K562 (cell line): ENCODE data around the gene SCFD2. TPM values are rescaled to one million over a fixed set of nuclear protein-coding genes. Genes with fewer than 3 reads are reported as not detected.
A peak's percentile ranks its signal among the peaks of the same experiment; 100 is the strongest.

Source experiments
- ARID2 ChIP-seq: fragments of 450-650 bp; IDR thresholded peaks from 2 replicates; pipeline ENCODE4 v1.6.1; 2017; ENCODE audit warnings: antibody characterized with exemption, mild to moderate bottlenecking
- CBFA2T3 ChIP-seq: fragments of 450-650 bp; IDR thresholded peaks from 2 replicates; pipeline ENCODE4 v1.6.1; 2017
- CCAR2 ChIP-seq: fragments of 200-400 bp; formaldehyde crosslinking; IDR thresholded peaks from 2 replicates; pipeline ENCODE4 v1.6.1; 2017; ENCODE audit warnings: mild to moderate bottlenecking, low read depth, low read length
- CHD1 ChIP-seq: fragments of 200-600 bp; sonication (generic); IDR thresholded peaks from one replicate; pipeline ENCODE4 v1.6.1; 2012; ENCODE audit warnings: mild to moderate bottlenecking, moderate library complexity, low read length, inconsistent platforms
- HMG20A ChIP-seq: fragments of 450-650 bp; formaldehyde crosslinking; conservative IDR thresholded peaks from 2 replicates; pipeline ENCODE4 v1.4.0; 2020; ENCODE audit warnings: mild to moderate bottlenecking, mixed read lengths
- KAT7 ChIP-seq: sonication (generic); formaldehyde crosslinking; IDR thresholded peaks from 2 replicates; pipeline ENCODE4 v1.8.0; 2022; ENCODE audit warnings: missing genetic modification reagents, mild to moderate bottlenecking, borderline replicate concordance
- MNT ChIP-seq, 2 experiments: fragments of 450-650 bp; conservative IDR thresholded peaks; 2 replicates each; pipeline ENCODE4 v1.6.1; 2017; ENCODE audit warnings: mild to moderate bottlenecking in 2 of 2, moderate library complexity in 2 of 2
- MTF1 ChIP-seq: fragments of 250-450 bp; sonication (Bioruptor Pico); IDR thresholded peaks from 2 replicates; pipeline ENCODE4 v1.9.0; 2021; ENCODE audit warnings: moderate library complexity, mild to moderate bottlenecking, inconsistent platforms, borderline replicate concordance
- MXI1 ChIP-seq: IDR thresholded peaks from 2 replicates; pipeline ENCODE4 v1.6.1; 2011; ENCODE audit warnings: low read depth, mild to moderate bottlenecking, improper control_type of control experiment, low read length
- RBM17 ChIP-seq: fragments of 200-400 bp; formaldehyde crosslinking; IDR thresholded peaks from 2 replicates; pipeline ENCODE4 v1.6.1; 2017; ENCODE audit warnings: low read depth, mild to moderate bottlenecking, low read length, borderline replicate concordance
- SMAD3 ChIP-seq: fragments of 450-650 bp; formaldehyde crosslinking; conservative IDR thresholded peaks from 2 replicates; pipeline ENCODE4 v1.4.0; 2020; ENCODE audit warnings: mild to moderate bottlenecking
- SMARCE1 ChIP-seq: fragments of 450-650 bp; IDR thresholded peaks from 2 replicates; pipeline ENCODE4 v1.7.1; 2016; ENCODE audit warnings: mild to moderate bottlenecking
- SREBF1 ChIP-seq: fragments of 150-350 bp; IDR thresholded peaks from 2 replicates; pipeline ENCODE4 v1.6.1; 2014; ENCODE audit warnings: antibody characterized with exemption, low read depth, low read length, borderline replicate concordance
- STAG1 ChIP-seq: sonication (generic); formaldehyde crosslinking; IDR thresholded peaks from 2 replicates; pipeline ENCODE4 v1.5.0; 2020; ENCODE audit warnings: missing genetic modification reagents, borderline replicate concordance
- TBP ChIP-seq: optimal IDR thresholded peaks from 2 replicates; pipeline ENCODE3; 2011; ENCODE audit warnings: low read depth, low read length, improper control_type of control experiment
- TCFL5 ChIP-seq: fragments of 250-450 bp; sonication (Bioruptor Pico); conservative IDR thresholded peaks from 2 replicates; pipeline ENCODE4 v1.6.1; 2021; ENCODE audit warnings: mild to moderate bottlenecking, moderate library complexity, matching md5 sums
- TEAD1 ChIP-seq, 2 experiments: fragments of 450-650 bp in 1 of 2; sonication (generic) in 1 of 2; formaldehyde crosslinking; IDR thresholded peaks; 2 replicates each; pipeline versions ENCODE4 v1.4.0 to v1.8.0; 2020 to 2022; ENCODE audit warnings: mild to moderate bottlenecking in 2 of 2, missing genetic modification reagents in 1 of 2
- TOE1 ChIP-seq, 2 experiments: fragments of 450-650 bp in 1 of 2; sonication (generic) in 1 of 2; formaldehyde crosslinking in 1 of 2; IDR thresholded peaks; 2 replicates each; pipeline versions ENCODE4 v1.7.1 to v1.8.0; 2016 to 2022; ENCODE audit warnings: borderline replicate concordance in 2 of 2, mild to moderate bottlenecking in 2 of 2, antibody characterized with exemption in 1 of 2, inconsistent platforms in 1 of 2, low read depth in 1 of 2, missing genetic modification reagents in 1 of 2, moderate library complexity in 1 of 2
- WHSC1 ChIP-seq: IDR thresholded peaks from one replicate; pipeline ENCODE4 v1.6.1; 2012; ENCODE audit warnings: low read length, control low read depth, inconsistent platforms
- XRCC4 ChIP-seq: IDR thresholded peaks from one replicate; pipeline ENCODE4 v1.6.1; 2011; ENCODE audit not compliant: insufficient read depth, insufficient read length; ENCODE audit errors: extremely low read depth
- ZBTB26 ChIP-seq: fragments of 450-650 bp; formaldehyde crosslinking; IDR thresholded peaks from 2 replicates; pipeline ENCODE4 v1.4.0; 2022; ENCODE audit warnings: missing genetic modification characterization
- ZNF395 ChIP-seq: fragments of 200-800 bp; sonication (Bioruptor generic); IDR thresholded peaks from 2 replicates; pipeline ENCODE4 v1.6.1; 2017; ENCODE audit warnings: missing genetic modification characterization, missing compliant biosample characterization
- ZNF436 ChIP-seq: fragments of 250-450, 450-650 bp; sonication (Bioruptor Pico); formaldehyde crosslinking; IDR thresholded peaks from 2 replicates; pipeline ENCODE4 v1.7.0; 2020; ENCODE audit warnings: mild to moderate bottlenecking
- ZNF507 ChIP-seq: conservative IDR thresholded peaks from 2 replicates; pipeline ENCODE4 v1.6.1; 2017; ENCODE audit warnings: missing genetic modification characterization, missing compliant biosample characterization
- polyA plus RNA-seq, 8 experiments: library from polyadenylated mRNA; depleted of rRNA in 4 of 8; stranded (reverse) in 5 of 8; unstranded in 3 of 8; fragments of >200 nt; fragmentation: Nextera tagmentation in 2 of 8; fragmentation: Illumina TruSeq in 1 of 8; extraction: Ambion mirVana in 2 of 8; extraction: Trizol in 1 of 8; gene quantifications; 2 replicates each; pipeline versions ENCODE4 v1.2.1 to v1.2.3, GENCODE V29; 2011 to 2014; ENCODE audit warnings: inconsistent platforms in 1 of 8, missing spikeins in 1 of 8
- total RNA-seq, 7 experiments: library from RNA; depleted of rRNA in 6 of 7; stranded (reverse); fragments of >200 nt in 6 of 7; fragmentation: Illumina TruSeq in 2 of 7; extraction: Trizol in 2 of 7; gene quantifications; 2 replicates each; pipeline versions ENCODE4 v1.2.1 to v1.2.3, GENCODE V29; 2011 to 2021; ENCODE audit warnings: low replicate concordance in 1 of 7

Gene SCFD2
- total and polyA plus RNA-seq, 9 of the 15 experiments (the other 6 are each of a cell fraction or from before 2014, with no cell fraction given), result 5.7 to 30.3 (median 22.8) TPM

GRCh38 chr4:53378171-53378482 is 12.3 kb upstream of the SCFD2 start (continued):
- TF ChIP-seq CHD1, result peak; percentile 82
- no peak for TF ChIP-seq STAG1 (CRISPR knock-in tag)
- TF ChIP-seq TOE1 (IDR thresholded peaks at IDR 0.05; ENCODE audit: borderline replicate concordance), result no peak
- TF ChIP-seq TOE1 (CRISPR knock-in tag; IDR thresholded peaks at IDR 0.05; ENCODE audit: borderline replicate concordance, low read depth), result no peak
- TF ChIP-seq WHSC1, result no peak
- TF ChIP-seq RBM17, result no peak
- TF ChIP-seq ZNF507 (tag), result no peak
- no peak for TF ChIP-seq SREBF1
- TF ChIP-seq ZBTB26 (CRISPR knock-in tag), result no peak
- no peak for TF ChIP-seq SMARCE1
- TF ChIP-seq CCAR2, result no peak
- TF ChIP-seq ZNF436, result no peak
- TF ChIP-seq MTF1 (CRISPR knock-in tag), result no peak
- TF ChIP-seq TCFL5, result no peak
- no peak for TF ChIP-seq MXI1
- no peak for TF ChIP-seq XRCC4
- no peak for TF ChIP-seq HMG20A (CRISPR knock-in tag)
- no peak for TF ChIP-seq CBFA2T3
- TF ChIP-seq TEAD1 (CRISPR knock-in tag; IDR thresholded peaks at IDR 0.05), result peak in 1 of 2 experiments; percentile 35; a peak in 1 of 4 replicates
- TF ChIP-seq MNT (conservative IDR thresholded peaks at IDR 0.05), result peak in 1 of 2 experiments; percentile 7; a peak in 1 of 4 replicates
- no peak for TF ChIP-seq TBP
- TF ChIP-seq KAT7 (CRISPR knock-in tag), result peak; percentile 45; the same call in 1 of the 2 replicates
- no peak for TF ChIP-seq ZNF395 (CRISPR knock-in tag)
- TF ChIP-seq ARID2, result 0 out of 2 replicates have a peak, but pooled peaks have one; percentile 20
- no peak for TF ChIP-seq SMAD3 (CRISPR knock-in tag)
